Measurements from ENCODE around the gene CAPRIN2. TPM values are rescaled to one million over a fixed set of nuclear protein-coding genes. Genes with fewer than 3 reads are reported as not detected.

Gene CAPRIN2, protein sequence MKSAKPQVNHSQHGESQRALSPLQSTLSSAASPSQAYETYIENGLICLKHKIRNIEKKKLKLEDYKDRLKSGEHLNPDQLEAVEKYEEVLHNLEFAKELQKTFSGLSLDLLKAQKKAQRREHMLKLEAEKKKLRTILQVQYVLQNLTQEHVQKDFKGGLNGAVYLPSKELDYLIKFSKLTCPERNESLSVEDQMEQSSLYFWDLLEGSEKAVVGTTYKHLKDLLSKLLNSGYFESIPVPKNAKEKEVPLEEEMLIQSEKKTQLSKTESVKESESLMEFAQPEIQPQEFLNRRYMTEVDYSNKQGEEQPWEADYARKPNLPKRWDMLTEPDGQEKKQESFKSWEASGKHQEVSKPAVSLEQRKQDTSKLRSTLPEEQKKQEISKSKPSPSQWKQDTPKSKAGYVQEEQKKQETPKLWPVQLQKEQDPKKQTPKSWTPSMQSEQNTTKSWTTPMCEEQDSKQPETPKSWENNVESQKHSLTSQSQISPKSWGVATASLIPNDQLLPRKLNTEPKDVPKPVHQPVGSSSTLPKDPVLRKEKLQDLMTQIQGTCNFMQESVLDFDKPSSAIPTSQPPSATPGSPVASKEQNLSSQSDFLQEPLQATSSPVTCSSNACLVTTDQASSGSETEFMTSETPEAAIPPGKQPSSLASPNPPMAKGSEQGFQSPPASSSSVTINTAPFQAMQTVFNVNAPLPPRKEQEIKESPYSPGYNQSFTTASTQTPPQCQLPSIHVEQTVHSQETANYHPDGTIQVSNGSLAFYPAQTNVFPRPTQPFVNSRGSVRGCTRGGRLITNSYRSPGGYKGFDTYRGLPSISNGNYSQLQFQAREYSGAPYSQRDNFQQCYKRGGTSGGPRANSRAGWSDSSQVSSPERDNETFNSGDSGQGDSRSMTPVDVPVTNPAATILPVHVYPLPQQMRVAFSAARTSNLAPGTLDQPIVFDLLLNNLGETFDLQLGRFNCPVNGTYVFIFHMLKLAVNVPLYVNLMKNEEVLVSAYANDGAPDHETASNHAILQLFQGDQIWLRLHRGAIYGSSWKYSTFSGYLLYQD
- 17.7 to 30.4 TPM (median 23.1 TPM) in 5 replicates for total RNA-seq (2022; extraction: Qiagen RNA extraction; ENCODE audit: low read depth)

DNA sequence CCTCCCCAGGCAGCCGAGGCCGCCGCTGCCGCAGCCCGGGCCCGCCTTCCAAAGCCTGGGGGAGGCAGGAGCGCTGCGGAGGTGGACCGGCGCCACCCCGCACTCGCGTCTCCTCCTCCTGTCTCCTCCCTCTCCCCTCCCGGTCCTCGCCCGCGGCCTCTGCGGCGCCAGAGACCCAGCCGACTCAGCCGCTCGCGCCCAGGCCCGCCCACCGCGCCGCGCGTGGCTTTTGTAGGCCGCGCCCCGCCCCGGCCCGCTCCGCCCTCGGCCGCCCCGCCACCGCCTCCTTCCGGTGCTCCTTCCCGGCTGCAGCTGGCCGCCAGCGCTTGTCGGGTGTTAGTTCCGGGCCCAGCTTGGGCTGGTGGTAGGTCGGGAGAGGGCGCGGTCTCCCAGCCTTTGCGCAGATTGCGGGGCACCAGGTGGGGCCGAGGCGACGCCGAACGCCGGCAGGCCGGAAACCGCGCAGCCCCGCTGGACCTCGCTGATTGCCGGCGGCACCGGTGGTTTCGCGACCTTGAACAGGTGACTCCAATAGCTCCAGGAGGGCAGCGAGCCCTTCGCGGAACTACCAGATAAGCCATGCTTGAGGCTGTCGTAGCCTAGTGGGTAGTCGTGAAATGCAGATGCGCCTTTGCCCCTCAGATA is at the start of gene CAPRIN2:
Gene CAPRIN2 (minus strand): TSS at position 202 of the 645 bp plus-strand sequence. CDS start 1,431 bp downstream, outside the sequence.

DNA sequence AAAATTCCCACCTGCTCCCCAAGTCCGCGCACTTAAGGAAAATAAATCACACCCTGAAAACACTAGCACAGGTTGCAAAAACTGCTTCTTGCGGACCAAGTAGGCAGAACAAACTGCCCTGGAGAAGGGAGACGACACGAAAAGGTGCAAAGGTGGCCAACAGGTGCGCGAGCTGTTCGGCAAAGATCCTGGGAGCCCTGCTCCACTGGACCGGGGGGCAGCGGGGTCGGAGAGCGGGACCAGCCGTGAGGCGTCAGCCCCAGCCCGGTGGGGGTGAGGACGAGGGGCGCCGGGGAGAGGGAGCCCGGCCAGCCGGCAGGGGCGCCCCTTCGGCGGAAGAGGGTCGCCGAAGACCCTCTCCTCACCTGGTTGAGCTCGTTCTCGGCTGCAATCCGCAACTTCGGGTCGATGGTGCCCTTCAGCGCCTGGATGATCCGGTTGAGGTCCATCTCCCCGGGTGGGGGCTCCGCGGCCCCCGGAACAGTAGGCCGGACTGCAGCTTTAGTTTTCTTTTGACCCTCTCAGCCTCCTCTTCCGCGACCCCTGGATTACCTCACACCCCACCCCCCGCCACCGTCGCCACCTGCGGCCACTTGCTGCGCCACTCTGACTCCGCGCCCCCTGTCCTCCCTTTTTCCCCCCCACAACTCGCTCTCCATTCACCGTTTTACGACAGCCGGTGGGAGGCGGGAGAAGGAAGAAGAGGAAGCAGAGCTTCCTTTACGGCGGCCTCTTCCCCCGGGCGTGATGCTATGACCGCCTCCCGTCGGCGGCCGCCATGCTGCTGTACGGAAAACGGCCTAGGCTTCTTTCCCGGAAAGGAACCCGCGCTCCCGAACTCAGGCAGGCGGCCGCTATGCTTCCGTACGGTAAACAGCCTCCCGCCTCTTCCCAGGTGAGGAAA is 59.3 kb downstream of the CAPRIN2 start, which contains the start of gene IPO8:
Gene IPO8 (minus strand): TSS at position 671 of the 904 bp plus-strand sequence. CDS start 222 bp downstream, at position 449.

Other genes starting within 250 kb of the CAPRIN2 start
- gene IPO8, start 59.1 kb downstream of the CAPRIN2 start, total RNA-seq (2022; extraction: Qiagen RNA extraction; ENCODE audit: low read depth), result 15.3 to 25.1 TPM (median 19.2 TPM) in 5 replicates
- gene TSPAN11, start 171.8 kb upstream of the CAPRIN2 start, total RNA-seq (2022; extraction: Qiagen RNA extraction; ENCODE audit: low read depth), result 0.05 to 0.16 TPM (median 0.08 TPM) in 5 replicates

All from A549 treated with CpdA at 1 μM for 4 hours (cell line).